Measurements from ENCODE around the gene EFCAB9. TPM values are rescaled to one million over a fixed set of nuclear protein-coding genes. Genes with fewer than 3 reads are reported as not detected.
A peak's percentile ranks its signal among the peaks of the same experiment; 100 is the strongest.

The EFCAB9 gene
- total and polyA plus RNA-seq, 5 donors = not detected

DNA sequence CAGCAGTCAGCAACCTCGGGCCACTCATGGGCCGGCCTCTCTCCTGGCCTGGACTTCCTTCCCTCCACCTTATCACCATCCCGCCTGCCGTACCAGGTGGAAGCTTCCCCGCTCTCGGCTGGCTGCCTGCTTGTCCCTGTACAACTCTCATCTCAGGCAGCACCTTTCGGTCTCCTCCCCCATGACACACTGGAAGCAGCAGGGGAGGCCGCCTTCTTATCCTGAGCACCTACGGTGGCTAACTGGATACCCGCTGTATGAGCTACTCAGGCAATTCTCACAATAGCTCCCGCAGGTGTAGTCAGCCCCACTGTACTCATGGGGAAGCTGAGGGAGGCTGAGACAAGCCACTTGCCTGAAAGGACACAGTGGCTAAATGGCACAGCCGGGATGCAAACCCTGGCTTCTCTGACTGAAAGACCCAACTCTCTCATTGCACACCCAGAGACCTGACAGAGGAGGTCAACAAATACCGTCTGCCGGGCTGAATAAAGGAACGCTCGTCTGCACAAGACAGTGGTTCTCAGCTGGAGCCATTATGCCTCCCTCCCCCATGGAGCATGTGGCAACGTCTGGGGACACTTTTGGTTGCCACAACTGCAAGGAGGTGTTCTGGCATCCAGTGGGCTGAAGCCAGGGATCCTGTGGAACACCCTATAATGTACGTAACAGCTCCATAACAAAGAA, 15.5 kb upstream of the EFCAB9 start:
- DNase-seq = no peak
- no peaks in the 10 kb centered on the region for H3K27me3 ChIP-seq (ENCODE audit: control insufficient read depth, insufficient read depth)
- no peaks in the 10 kb centered on the region for H3K9me3 ChIP-seq (ENCODE audit: control insufficient read depth, low read length)
- no peak overlapping the region for H3K4me3 ChIP-seq (ENCODE audit: low read length)
- ATAC-seq = no peak
- peak overlapping the region; percentile 4 for H3K27ac ChIP-seq (ENCODE audit: low read length)
- intact Hi-C loops (cut with DNase I) = no loop called here
- WGBS = 78% methylated on average over 18 of the region's 18 CpGs
- no peaks in the 10 kb centered on the region for H3K4me1 ChIP-seq (ENCODE audit: control insufficient read depth, insufficient read depth, low read length)

DNA sequence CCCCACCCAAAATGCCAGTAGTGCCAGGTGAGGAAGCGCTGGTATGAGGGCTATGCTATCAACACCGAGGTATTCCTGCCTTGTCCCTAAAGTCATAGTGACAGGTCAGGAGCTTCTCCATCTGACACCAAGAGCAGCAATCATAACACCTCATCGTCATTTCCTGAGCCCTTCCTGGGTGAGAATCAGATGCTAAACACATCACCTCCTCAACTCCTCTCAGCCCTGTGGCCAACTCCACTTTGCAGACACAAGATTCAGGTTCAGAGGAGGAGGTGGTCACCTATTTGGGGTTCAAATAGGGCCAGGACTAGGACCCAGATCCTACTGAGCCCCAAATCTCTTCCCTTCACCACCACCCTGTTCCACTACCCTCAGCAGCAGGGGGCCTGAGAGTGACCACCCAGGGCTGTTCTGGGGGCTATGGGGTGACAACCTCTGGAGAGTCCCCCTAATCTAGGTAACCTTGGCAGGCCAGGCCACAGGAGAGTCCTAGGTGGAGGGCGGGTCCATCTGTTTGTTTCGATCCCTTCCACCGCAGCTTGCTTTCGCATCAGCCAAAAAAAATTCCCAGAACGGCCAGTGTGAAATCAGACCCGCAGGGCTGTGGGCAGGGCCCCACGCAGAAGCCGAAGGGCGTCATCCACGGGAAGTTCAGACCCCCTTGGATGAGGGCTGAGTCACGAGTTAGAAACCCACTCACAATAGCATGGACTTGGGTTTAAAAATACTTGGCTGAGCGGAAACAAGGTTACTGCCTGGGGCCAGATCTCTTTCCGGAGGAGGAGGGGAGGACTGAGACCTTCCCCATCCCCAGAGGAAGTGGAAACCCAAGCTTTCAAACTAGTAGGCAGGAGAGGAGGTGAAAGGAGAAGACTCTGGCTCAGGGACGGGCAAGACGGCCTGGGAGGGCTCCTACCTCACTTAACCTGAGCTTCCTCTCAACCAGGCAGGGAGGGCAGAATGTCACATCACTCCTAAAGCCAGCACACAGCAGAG, 14.7 kb upstream of the EFCAB9 start:
- H3K4me3 ChIP-seq (ENCODE audit: low read length) = no peak overlapping the region
- 39% methylated on average over 18 of the region's 18 CpGs for WGBS
- H3K27me3 ChIP-seq (ENCODE audit: control insufficient read depth, insufficient read depth) = no peaks in the 10 kb centered on the region
- peak overlapping the region; percentile 70 for H3K27ac ChIP-seq (ENCODE audit: low read length)
- H3K9me3 ChIP-seq (ENCODE audit: control insufficient read depth, low read length) = no peaks in the 10 kb centered on the region
- peak; percentile 43 to 73 for ATAC-seq
- DNase-seq = no peak
- H3K4me1 ChIP-seq (ENCODE audit: control insufficient read depth, insufficient read depth, low read length) = no peaks in the 10 kb centered on the region
- intact Hi-C loops (cut with DNase I) = no loop called here

DNA sequence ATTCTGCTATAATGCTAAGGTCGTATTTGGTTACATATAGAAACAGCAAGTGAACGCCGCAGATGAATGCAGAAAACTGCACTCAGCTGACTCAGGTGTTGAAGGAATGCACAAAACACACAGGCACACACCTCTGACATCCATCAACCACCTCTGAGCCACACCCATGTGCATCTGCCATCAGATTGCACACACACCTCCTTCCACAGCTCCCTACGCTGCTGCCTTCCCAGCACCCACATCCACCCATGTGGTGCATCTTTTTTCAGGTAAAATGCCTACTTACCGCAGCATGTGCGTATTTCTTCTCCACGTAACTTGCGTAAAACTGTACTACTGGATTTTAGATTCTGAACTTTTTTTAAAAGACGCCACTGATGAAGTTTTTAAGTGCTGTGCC, 13.0 kb upstream of the EFCAB9 start:
- WGBS = 97% methylated on average over 9 of the region's 9 CpGs
- DNase-seq = no peak
- Histone ChIP-seq H3K27me3 (ENCODE audit: control insufficient read depth, insufficient read depth) (no peaks in the 10 kb centered on the region), H3K4me1 (ENCODE audit: control insufficient read depth, insufficient read depth, low read length) (peaks cover 3% of the 10 kb centered on the region), H3K27ac (ENCODE audit: low read length) (no peak overlapping the region), H3K4me3 (ENCODE audit: low read length) (no peak overlapping the region), H3K9me3 (ENCODE audit: control insufficient read depth, low read length) (no peaks in the 10 kb centered on the region)
- intact Hi-C loops (cut with DNase I) = loop anchor here in 2 of 4 donors (10.0 kb wide), 2 partner anchors 104 to 114 kb away; partner anchors contain the start of gene UBTD2 (in 1 of the 2)
- no peak for ATAC-seq

GRCh38 chr5:172182291-172182690, 11.7 kb upstream of the EFCAB9 start:
- Histone ChIP-seq H3K27me3 (ENCODE audit: control insufficient read depth, insufficient read depth) (no peaks in the 10 kb centered on the region), H3K4me1 (ENCODE audit: control insufficient read depth, insufficient read depth, low read length) (peaks cover 3% of the 10 kb centered on the region), H3K9me3 (ENCODE audit: control insufficient read depth, low read length) (no peaks in the 10 kb centered on the region), H3K4me3 (ENCODE audit: low read length) (no peak overlapping the region), H3K27ac (ENCODE audit: low read length) (no peak overlapping the region)
- no peak for DNase-seq
- WGBS = 98% methylated on average over 6 of the region's 6 CpGs
- no peak for ATAC-seq
- intact Hi-C loops (cut with DNase I) = loop anchor here in 2 of 4 donors (10.0 kb wide), 2 partner anchors 103 to 113 kb away; partner anchors contain the start of gene UBTD2 (in 1 of the 2)

GRCh38 chr5:172183881-172184280, 10.1 kb upstream of the EFCAB9 start:
- DNase-seq (no peak), ATAC-seq (no peak)
- Histone ChIP-seq H3K4me1 (ENCODE audit: control insufficient read depth, insufficient read depth, low read length) (peaks cover 3% of the 10 kb centered on the region), H3K27me3 (ENCODE audit: control insufficient read depth, insufficient read depth) (no peaks in the 10 kb centered on the region), H3K9me3 (ENCODE audit: control insufficient read depth, low read length) (no peaks in the 10 kb centered on the region), H3K27ac (ENCODE audit: low read length) (no peak overlapping the region), H3K4me3 (ENCODE audit: low read length) (no peak overlapping the region)
- intact Hi-C loops (cut with DNase I) = loop anchor here in 2 of 4 donors (10.0 kb wide), 2 partner anchors 101 to 111 kb away; partner anchors contain the start of gene UBTD2 (in 1 of the 2)
- WGBS = 67% methylated on average over 4 of the region's 4 CpGs

- DNase-seq (no peak), ATAC-seq (no peak)
- 68% methylated on average over 10 of the region's 10 CpGs for WGBS
- no peak overlapping the region for H3K27ac ChIP-seq (ENCODE audit: low read length)
- intact Hi-C loops (cut with DNase I) = loop anchor here in 3 of 4 donors (5.0 to 10.0 kb wide), 5 partner anchors 78 to 273 kb away; partner anchors contain the start of gene UBTD2 (in 2 of the 3)
- H3K9me3 ChIP-seq (ENCODE audit: control insufficient read depth, low read length) = no peaks in the 10 kb centered on the region
- H3K4me1 ChIP-seq (ENCODE audit: control insufficient read depth, insufficient read depth, low read length) = peaks cover 3% of the 10 kb centered on the region
- H3K27me3 ChIP-seq (ENCODE audit: control insufficient read depth, insufficient read depth) = no peaks in the 10 kb centered on the region
- H3K4me3 ChIP-seq (ENCODE audit: low read length) = no peak overlapping the region
Observed at GRCh38 chr5:172185096-172185461, 8.9 kb upstream of the EFCAB9 start.

- Histone ChIP-seq H3K27me3 (ENCODE audit: control insufficient read depth, insufficient read depth) (no peaks in the 10 kb centered on the region), H3K9me3 (ENCODE audit: control insufficient read depth, low read length) (no peaks in the 10 kb centered on the region), H3K4me1 (ENCODE audit: control insufficient read depth, insufficient read depth, low read length) (peaks cover 3% of the 10 kb centered on the region), H3K4me3 (ENCODE audit: low read length) (peak overlapping the region; percentile 93), H3K27ac (ENCODE audit: low read length) (peak overlapping the region; percentile 77)
- 81% methylated on average over 13 of the region's 13 CpGs for WGBS
- intact Hi-C loops (cut with DNase I) = loop anchor here in 3 of 4 donors (5.0 to 10.0 kb wide), 5 partner anchors 79 to 274 kb away; partner anchors contain the start of gene UBTD2 (in 2 of the 3)
- peak in 1 of 3 donors; percentile 23 for DNase-seq
- ATAC-seq = no peak
Observed at GRCh38 chr5:172186114-172186695, 7.8 kb upstream of the EFCAB9 start.

DNA sequence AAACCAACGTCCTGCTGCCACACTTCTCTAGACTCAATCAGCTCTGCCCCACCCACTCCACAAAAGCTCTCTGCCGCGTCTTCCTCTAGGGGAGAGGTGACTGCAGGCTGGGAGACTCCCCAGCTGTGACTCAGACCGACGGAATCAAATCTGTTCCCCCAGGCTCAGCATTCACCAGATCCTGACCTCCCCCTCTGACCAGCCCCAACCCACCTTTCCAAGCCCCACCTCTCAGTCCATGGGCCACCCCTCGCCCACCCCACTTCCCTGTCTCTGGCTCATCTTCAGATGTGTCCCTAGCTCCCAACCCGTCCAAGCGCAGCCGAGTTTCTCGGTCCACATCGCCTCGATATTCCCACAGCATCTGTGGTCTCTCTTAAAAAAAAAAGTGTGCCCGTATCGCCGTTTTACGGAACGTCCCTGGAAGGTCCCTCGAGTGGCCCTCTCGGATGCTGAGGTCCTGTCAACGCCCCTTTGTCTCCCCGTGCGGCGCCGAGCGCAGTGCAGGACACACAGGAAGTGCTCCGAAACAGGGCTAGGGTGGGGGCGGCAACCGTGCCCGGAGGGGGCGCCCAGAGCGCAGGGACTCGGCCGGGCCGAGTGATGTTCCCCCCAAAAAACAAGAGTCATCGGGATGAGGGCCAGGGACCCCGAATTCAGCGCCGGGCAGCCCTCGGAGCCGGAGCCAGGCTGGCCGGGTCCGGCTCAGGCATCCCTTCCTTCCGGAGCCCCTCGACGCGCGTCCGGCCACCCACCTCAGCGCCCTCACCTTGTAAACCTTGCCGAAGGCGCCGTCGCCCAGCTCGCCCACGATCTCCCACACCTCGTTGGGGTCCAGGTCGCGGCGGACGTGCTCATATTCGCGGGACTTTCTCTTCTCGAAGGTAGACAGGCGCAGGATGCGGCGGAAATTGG, 6.6 kb upstream of the EFCAB9 start:
- Histone ChIP-seq H3K9me3 (ENCODE audit: control insufficient read depth, low read length) (no peaks in the 10 kb centered on the region), H3K27me3 (ENCODE audit: control insufficient read depth, insufficient read depth) (no peaks in the 10 kb centered on the region), H3K27ac (ENCODE audit: low read length) (peak overlapping the region; percentile 77), H3K4me1 (ENCODE audit: control insufficient read depth, insufficient read depth, low read length) (peaks cover 3% of the 10 kb centered on the region), H3K4me3 (ENCODE audit: low read length) (peak overlapping the region; percentile 93)
- under 1% methylated on average over 66 of the region's 66 CpGs for WGBS
- DNase-seq (peak; percentile 70 to 85 (median 84)), ATAC-seq (peak; percentile 30 to 66)
- intact Hi-C loops (cut with DNase I) = loop anchor here (2.0 to 10.0 kb wide), 6 partner anchors 80 to 275 kb away; partner anchors contain the start of gene UBTD2 (in 2 of the 4)

GRCh38 chr5:172188033-172188892, 5.7 kb upstream of the EFCAB9 start, which contains the start of gene STK10:
STK10 (minus strand) TSS chr5:172188224; CDS start chr5:172188042, 182 bp downstream.
- WGBS = under 1% methylated on average over 102 of the region's 102 CpGs
- H3K9me3 ChIP-seq (ENCODE audit: control insufficient read depth, low read length) = no peaks in the 10 kb centered on the region
- peaks cover 3% of the 10 kb centered on the region for H3K4me1 ChIP-seq (ENCODE audit: control insufficient read depth, insufficient read depth, low read length)
- peak within 1 kb of the TSS; percentile 93 for H3K4me3 ChIP-seq (ENCODE audit: low read length)
- DNase-seq (peak; percentile 95 to 97 (median 97)), ATAC-seq (peak; percentile 96 to 98)
- H3K27me3 ChIP-seq (ENCODE audit: control insufficient read depth, insufficient read depth) = no peaks in the 10 kb centered on the region
- intact Hi-C loops (cut with DNase I) = loop anchor here (2.0 to 10.0 kb wide), 6 partner anchors 81 to 276 kb away; partner anchors contain the start of gene UBTD2 (in 2 of the 4)
- peak within 1 kb of the TSS; percentile 77 for H3K27ac ChIP-seq (ENCODE audit: low read length)
